Measurements from ENCODE around the gene NCF4.

The NCF4 gene

DNA sequence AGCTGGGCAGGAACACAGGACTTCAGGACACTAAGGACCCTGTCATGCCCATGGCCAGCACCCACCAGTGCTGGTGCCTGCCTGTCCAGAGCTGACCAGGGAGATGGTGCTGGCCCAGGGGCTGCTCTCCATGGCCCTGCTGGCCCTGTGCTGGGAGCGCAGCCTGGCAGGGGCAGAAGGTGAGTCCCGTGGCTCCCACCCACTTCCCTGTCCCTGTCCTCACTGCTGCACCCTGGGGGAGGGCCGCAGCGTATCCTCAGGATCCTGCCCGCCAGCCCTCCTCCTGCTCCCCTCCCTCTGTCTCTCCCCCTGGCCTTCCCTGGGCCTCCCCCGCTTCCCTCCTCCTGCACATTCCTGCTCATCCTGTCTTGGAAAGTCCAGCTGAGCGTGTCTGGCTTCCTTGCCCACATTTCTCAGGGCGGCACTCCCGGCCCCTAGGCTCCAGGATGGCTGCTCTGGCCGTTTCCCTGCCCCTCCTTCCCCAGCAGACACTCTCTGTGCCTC, 61.4 kb downstream of the NCF4 start:
- TF ChIP-seq, protein P1, sequence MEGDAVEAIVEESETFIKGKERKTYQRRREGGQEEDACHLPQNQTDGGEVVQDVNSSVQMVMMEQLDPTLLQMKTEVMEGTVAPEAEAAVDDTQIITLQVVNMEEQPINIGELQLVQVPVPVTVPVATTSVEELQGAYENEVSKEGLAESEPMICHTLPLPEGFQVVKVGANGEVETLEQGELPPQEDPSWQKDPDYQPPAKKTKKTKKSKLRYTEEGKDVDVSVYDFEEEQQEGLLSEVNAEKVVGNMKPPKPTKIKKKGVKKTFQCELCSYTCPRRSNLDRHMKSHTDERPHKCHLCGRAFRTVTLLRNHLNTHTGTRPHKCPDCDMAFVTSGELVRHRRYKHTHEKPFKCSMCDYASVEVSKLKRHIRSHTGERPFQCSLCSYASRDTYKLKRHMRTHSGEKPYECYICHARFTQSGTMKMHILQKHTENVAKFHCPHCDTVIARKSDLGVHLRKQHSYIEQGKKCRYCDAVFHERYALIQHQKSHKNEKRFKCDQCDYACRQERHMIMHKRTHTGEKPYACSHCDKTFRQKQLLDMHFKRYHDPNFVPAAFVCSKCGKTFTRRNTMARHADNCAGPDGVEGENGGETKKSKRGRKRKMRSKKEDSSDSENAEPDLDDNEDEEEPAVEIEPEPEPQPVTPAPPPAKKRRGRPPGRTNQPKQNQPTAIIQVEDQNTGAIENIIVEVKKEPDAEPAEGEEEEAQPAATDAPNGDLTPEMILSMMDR (IDR thresholded peaks at IDR 0.05; ENCODE audit: borderline replicate concordance, insufficient read depth, low read depth, low read length): no peak
- H3K4me3 ChIP-seq (ENCODE audit: low read depth, low read length): no peak overlapping the region

DNA sequence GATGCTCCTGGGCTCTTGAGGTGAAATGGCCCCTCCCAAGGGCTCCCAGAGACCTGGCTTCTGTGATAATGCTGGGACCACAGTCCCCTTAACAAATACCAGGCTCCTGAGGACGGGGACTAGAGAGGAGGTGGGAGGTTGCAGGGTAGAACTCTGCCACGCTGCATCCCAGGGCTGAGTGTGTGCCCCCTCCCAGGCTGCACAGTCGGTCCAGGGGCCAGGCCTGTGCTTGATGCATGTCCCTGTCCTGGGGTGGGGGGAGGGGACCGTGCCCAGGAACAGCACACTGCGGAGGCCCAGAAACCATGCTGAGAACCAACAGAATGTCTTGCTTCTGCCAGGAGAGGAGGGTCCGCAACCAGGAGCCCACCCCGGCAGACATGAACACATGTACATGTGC, 61.9 kb downstream of the NCF4 start:
- TF ChIP-seq, protein P1 (IDR thresholded peaks at IDR 0.05; ENCODE audit: borderline replicate concordance, insufficient read depth, low read depth, low read length): no peak
- no peak overlapping the region for H3K4me3 ChIP-seq (ENCODE audit: low read depth, low read length)

DNA sequence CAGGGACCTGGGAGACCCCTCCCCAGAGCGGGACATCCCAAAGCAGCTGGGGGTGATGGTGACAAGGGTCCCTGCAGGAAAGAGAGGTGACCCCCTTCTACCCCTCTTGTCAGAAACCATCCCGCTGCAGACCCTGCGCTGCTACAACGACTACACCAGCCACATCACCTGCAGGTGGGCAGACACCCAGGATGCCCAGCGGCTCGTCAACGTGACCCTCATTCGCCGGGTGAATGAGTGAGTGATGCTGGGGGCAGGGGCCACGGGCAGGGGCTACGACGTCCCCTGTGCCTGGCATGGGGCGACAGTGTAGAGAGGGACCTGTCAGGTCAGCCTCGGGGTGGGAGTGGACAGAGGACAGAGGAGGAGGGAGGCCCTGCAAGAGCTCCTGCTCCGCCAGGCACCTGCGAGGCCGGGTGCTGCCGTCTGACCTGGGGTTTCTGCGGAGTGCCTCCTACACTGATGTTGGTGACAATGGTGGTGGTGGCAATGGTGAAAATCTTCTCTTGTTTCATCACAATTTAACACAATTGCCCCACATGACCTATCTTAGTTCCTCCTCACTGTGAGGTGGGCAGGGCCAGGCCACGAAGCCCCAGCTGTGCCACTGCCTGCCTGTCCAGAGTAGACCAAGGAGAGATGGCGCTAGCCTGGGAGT, 62.5 kb downstream of the NCF4 start:
- no peak overlapping the region for H3K4me3 ChIP-seq (ENCODE audit: low read depth, low read length)
- TF ChIP-seq, protein P1 (IDR thresholded peaks at IDR 0.05; ENCODE audit: borderline replicate concordance, insufficient read depth, low read depth, low read length): no peak

DNA sequence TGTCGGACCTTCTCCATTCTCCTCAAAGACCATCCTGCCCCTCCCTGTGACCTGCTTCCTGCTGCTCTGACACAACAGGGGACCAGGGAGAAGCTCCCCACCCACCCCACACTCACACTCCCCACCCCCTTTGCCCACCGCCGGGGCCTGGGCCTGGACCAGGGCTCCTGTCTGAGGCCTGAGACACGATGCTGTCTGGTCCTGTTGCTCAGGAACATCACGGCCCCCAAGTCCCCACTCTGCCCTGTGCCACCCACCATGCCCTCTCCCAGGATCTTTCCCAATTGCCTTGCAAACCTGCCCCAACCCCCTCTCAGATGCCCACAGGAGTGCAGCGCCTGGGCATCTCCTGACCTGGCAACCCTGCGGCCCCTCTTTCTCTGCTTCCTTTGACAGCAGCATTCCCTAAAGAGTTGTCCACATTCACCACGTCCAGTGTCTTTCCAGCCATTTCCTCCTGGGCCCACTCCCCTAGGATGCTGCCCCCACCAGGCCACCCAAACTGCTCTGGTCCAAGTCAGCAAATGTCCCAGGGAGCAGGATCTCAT, 63.4 kb downstream of the NCF4 start:
- no peak overlapping the region for H3K4me3 ChIP-seq (ENCODE audit: low read depth, low read length)
- TF ChIP-seq, protein P1 (IDR thresholded peaks at IDR 0.05; ENCODE audit: borderline replicate concordance, insufficient read depth, low read depth, low read length): no peak

DNA sequence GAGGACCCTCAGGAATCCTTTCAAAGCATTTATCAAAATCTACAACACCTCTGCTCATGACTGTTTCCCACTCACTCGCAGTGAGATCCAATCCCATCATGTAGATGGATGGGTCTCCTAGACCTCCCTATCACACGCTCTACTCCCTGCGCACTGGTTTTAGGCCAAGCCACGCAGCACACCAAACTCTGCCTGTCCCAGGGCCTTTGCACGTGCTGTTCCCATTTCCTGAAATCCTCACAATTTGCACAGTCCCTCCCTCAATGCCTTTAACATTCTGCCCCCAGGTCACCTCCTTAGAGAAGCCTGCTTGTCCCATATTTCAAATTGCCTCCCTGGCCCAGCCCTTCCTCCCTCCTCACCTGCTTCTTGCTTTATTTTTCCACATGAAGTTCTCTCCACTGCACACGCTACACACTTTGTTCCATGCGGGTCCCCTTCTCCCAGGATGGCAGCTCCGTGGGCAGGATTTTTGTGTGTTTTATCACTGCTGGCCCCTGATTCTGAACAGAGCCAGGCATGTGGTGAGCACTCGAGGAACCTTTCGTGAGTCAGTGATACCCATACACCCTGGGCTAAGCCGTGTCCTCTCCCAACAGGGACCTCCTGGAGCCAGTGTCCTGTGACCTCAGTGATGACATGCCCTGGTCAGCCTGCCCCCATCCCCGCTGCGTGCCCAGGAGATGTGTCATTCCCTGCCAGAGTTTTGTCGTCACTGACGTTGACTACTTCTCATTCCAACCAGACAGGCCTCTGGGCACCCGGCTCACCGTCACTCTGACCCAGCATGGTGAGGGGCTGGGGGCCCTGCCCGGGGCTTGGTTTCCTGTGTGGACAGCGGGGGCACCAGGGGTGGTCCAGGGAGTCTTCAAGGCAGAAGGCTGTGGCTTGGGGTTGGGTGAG, 64.8 kb downstream of the NCF4 start:
- TF ChIP-seq, protein P1 (IDR thresholded peaks at IDR 0.05; ENCODE audit: borderline replicate concordance, insufficient read depth, low read depth, low read length): no peak
- H3K4me3 ChIP-seq (ENCODE audit: low read depth, low read length): no peak overlapping the region

DNA sequence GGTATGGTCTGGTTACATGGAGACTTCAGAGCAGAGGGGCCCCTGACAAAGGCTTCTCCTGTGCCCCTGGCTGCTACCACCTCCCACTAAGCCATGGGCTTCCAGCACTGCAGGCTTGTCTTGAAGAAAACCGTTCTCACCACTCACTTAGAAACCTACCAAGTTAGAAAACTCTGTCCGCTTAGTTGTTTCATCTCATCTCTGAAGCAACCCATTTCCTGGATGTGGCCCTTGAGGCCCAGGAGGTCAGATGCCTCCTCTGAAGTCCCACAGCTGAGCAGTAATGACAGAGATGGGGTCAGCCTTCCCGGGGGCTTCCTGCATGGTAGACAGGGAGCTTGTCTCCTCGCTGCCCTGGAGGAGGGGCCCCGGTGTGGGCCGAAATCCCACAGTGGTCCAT, 65.5 kb downstream of the NCF4 start:
- H3K4me3 ChIP-seq (ENCODE audit: low read depth, low read length): no peak overlapping the region
- TF ChIP-seq, protein P1 (IDR thresholded peaks at IDR 0.05; ENCODE audit: borderline replicate concordance, insufficient read depth, low read depth, low read length): no peak

Measured in GM12875 (cell line).